Endothelial cell of umbilical vein (primary cell): ENCODE measurements around the gene NPHS1. TPM values are rescaled to one million over a fixed set of nuclear protein-coding genes. Genes with fewer than 3 reads are reported as not detected.

Experiments
- BruUV-seq: library from RNA; stranded (reverse); fragments of 400-500 nt; replicated peaks from 2 replicates; lab custom pipeline; 2021; lab: Mats Ljungman, UMichigan
- CTCF ChIA-PET: fragments of 300-600, 350-600 bp; sonication (Branson Sonifier 250); formaldehyde crosslinking; loops from one replicate; lab custom pipeline; 2021; ENCODE audit warnings: antibody characterized with exemption, inconsistent platforms; lab: Charles Lee
- POLR2A ChIA-PET: fragments of 300-600, 350-600 bp; sonication (Branson Sonifier 250); formaldehyde crosslinking; loops from one replicate; lab custom pipeline; 2021; ENCODE audit warnings: antibody characterized with exemption, inconsistent platforms; lab: Charles Lee
- DNase-seq: peaks from one replicate; pipeline ENCODE4 v3.0.0-alpha.2; 2011; ENCODE audit warnings: low read depth, low spot score
- FAIRE-seq: peaks from 2 replicates; lab custom pipeline; 2011; peaks lifted over from hg19 to GRCh38; lab: Jason Lieb, UNC
- H2AFZ ChIP-seq: 2 replicates; pipeline ENCODE4 v1.6.0; 2012; ENCODE audit warnings: low read depth, low read length, control low read depth, inconsistent platforms
- H3K27ac ChIP-seq: 2 replicates; pipeline ENCODE4 v1.5.1; 2011; ENCODE audit warnings: low read depth, mild to moderate bottlenecking, control low read depth, low read length, moderate library complexity; ENCODE audit not compliant: insufficient read depth
- H3K27me3 ChIP-seq, 2 experiments: 2 replicates each; pipeline versions ENCODE4 v1.6.0 to v1.6.1; 2011; ENCODE audit warnings: low read length in 2 of 2, mixed read lengths in 1 of 2; ENCODE audit not compliant: control insufficient read depth in 2 of 2, insufficient read depth in 2 of 2
- H3K36me3 ChIP-seq, 2 experiments: 2 replicates in 1 of 2; 3 replicates in 1 of 2; pipeline ENCODE4 v1.5.1; 2011; ENCODE audit warnings: low read length in 2 of 2, mild to moderate bottlenecking in 1 of 2, moderate library complexity in 1 of 2; ENCODE audit not compliant: control insufficient read depth in 2 of 2, insufficient read depth in 2 of 2; ENCODE audit errors: extremely low read depth in 1 of 2
- H3K4me1 ChIP-seq: 3 replicates; pipeline ENCODE4 v1.5.1; 2011; ENCODE audit warnings: mild to moderate bottlenecking, low read length; ENCODE audit not compliant: control insufficient read depth, insufficient read depth; ENCODE audit errors: extremely low read depth
- H3K4me2 ChIP-seq: 2 replicates; pipeline ENCODE4 v1.6.1; 2011; ENCODE audit warnings: low read length, control low read depth, mixed read lengths; ENCODE audit not compliant: insufficient read depth
- H3K4me3 ChIP-seq, 3 experiments: fragments of 200-600 bp in 1 of 3; sonication (generic), shearing (Covaris generic) in 1 of 3; replicated peaks in 1 of 3; 2 replicates each; pipeline ENCODE4 v1.5.1; 2011 to 2016; ENCODE audit warnings: control low read depth in 3 of 3, low read length in 3 of 3, mild to moderate bottlenecking in 2 of 3, inconsistent platforms in 1 of 3, low read depth in 1 of 3, moderate library complexity in 1 of 3; ENCODE audit not compliant: insufficient read depth in 1 of 3
- H3K79me2 ChIP-seq: 2 replicates; pipeline ENCODE4 v1.6.0; 2012; ENCODE audit warnings: low read length, inconsistent platforms; ENCODE audit not compliant: control insufficient read depth, insufficient read depth
- H3K9ac ChIP-seq: replicated peaks from 2 replicates; pipeline ENCODE3; 2011; ENCODE audit warnings: low read length, control low read depth; ENCODE audit not compliant: insufficient read depth; ENCODE audit errors: extremely low read depth
- H3K9me1 ChIP-seq: replicated peaks from 3 replicates; pipeline ENCODE4 v1.6.0; 2011; ENCODE audit warnings: mild to moderate bottlenecking, low read length; ENCODE audit not compliant: control insufficient read depth, insufficient read depth; ENCODE audit errors: extremely low read depth
- H3K9me3 ChIP-seq: replicated peaks from 2 replicates; pipeline ENCODE4 v1.5.1; 2012; ENCODE audit warnings: low read length, inconsistent platforms; ENCODE audit not compliant: control insufficient read depth, insufficient read depth
- H4K20me1 ChIP-seq: replicated peaks from 2 replicates; pipeline ENCODE3; 2011; ENCODE audit warnings: mild to moderate bottlenecking, low read length; ENCODE audit not compliant: control insufficient read depth, insufficient read depth; ENCODE audit errors: extremely low read depth
- CTCF ChIP-seq, 2 donors: IDR thresholded peaks; 1 replicate in 1 of 2; 2 replicates in 1 of 2; pipeline ENCODE4 v1.5.1; 2011; ENCODE audit warnings: low read length in 2 of 2, mild to moderate bottlenecking in 2 of 2, moderate library complexity in 2 of 2, control low read depth in 1 of 2, inconsistent platforms in 1 of 2, low read depth in 1 of 2; ENCODE audit not compliant: insufficient read depth in 1 of 2; ENCODE audit errors: extremely low read depth in 1 of 2
- EZH2 ChIP-seq: IDR thresholded peaks from 2 replicates; pipeline ENCODE4 v1.6.1; 2012; ENCODE audit warnings: borderline replicate concordance, low read depth, mild to moderate bottlenecking, moderate library complexity, low read length, inconsistent platforms; ENCODE audit not compliant: severe bottlenecking
- FOS ChIP-seq: IDR thresholded peaks from 2 replicates; pipeline ENCODE4 v1.6.1; 2011; ENCODE audit warnings: mild to moderate bottlenecking, low read length, moderate library complexity, borderline replicate concordance; ENCODE audit not compliant: insufficient read depth
- GATA2 ChIP-seq: IDR thresholded peaks from 2 replicates; pipeline ENCODE4 v1.7.0; 2011; ENCODE audit warnings: low read depth, mild to moderate bottlenecking, moderate library complexity, mixed read lengths, low read length; ENCODE audit not compliant: insufficient read length, insufficient read depth
- JUN ChIP-seq: IDR thresholded peaks from 2 replicates; pipeline ENCODE4 v1.6.1; 2011; ENCODE audit warnings: borderline replicate concordance, low read depth; ENCODE audit not compliant: insufficient read length, insufficient read depth
- MYC ChIP-seq: IDR thresholded peaks from one replicate; pipeline ENCODE4 v1.6.1; 2011; ENCODE audit warnings: mild to moderate bottlenecking, low read depth, low read length
- POLR2A ChIP-seq: IDR thresholded peaks from 2 replicates; pipeline ENCODE4 v1.6.1; 2012; ENCODE audit warnings: low read depth, mild to moderate bottlenecking, control low read depth, low read length
- POLR2AphosphoS5 ChIP-seq: IDR thresholded peaks from 2 replicates; pipeline ENCODE4 v1.6.1; 2012; ENCODE audit warnings: low read depth, mild to moderate bottlenecking, control low read depth, low read length, moderate library complexity; ENCODE audit not compliant: insufficient read depth
- dilution Hi-C: fragments of 300-500 bp; cut with MboI; formaldehyde crosslinking; loops from one replicate; pipeline ENCODE4 v1.15.0; 2019; ENCODE audit warnings: low sequenced_read_pairs; ENCODE audit not compliant: extremely low pct_ligation_motif_present
- intact Hi-C: fragments of 100-400 bp; cut with micrococcal nuclease; formaldehyde crosslinking; loops from one replicate; pipeline ENCODE4 v1.10.0; 2022
- polyA plus RNA-seq, 4 experiments: library from polyadenylated mRNA; depleted of rRNA in 3 of 4; stranded (reverse) in 3 of 4; unstranded in 1 of 4; fragments of >200 nt; gene quantifications; 2 replicates each; pipeline versions ENCODE4 v1.2.1 to v1.2.3, GENCODE V29; 2011 to 2012; ENCODE audit warnings: missing spikeins in 1 of 4
- total RNA-seq: library from RNA; stranded (reverse); gene quantifications from 2 replicates; pipeline ENCODE4 v1.2.3, GENCODE V29; 2021
- TF ChIP-seq, protein P1 (sequence below): IDR thresholded peaks from 2 replicates; pipeline ENCODE4 v1.6.1; 2011; ENCODE audit not compliant: insufficient read depth, insufficient read length

Gene NPHS1
- total and polyA plus RNA-seq, 2 donors (not counting 3 experiments of a cell fraction or from before 2014, with no cell fraction given) = not detected

- Histone ChIP-seq H3K36me3 (no peaks in the 10 kb centered on the region), H3K4me1 (no peaks in the 10 kb centered on the region), H3K9ac (no peak overlapping the region), H3K9me1 (no peaks in the 10 kb centered on the region), H3K9me3 (no peaks in the 10 kb centered on the region), H3K4me2 (no peak overlapping the region), H3K4me3 (no peak overlapping the region), H2AFZ (no peak overlapping the region), H4K20me1 (no peaks in the 10 kb centered on the region), H3K27ac (no peak overlapping the region), H3K79me2 (no peaks in the 10 kb centered on the region), H3K27me3 (no peaks in the 10 kb centered on the region)
- POLR2A ChIA-PET = no interaction called here
- no TSS peak for BruUV-seq
- DNase-seq (no peak), FAIRE-seq (no peak)
- TF ChIP-seq, protein P1, sequence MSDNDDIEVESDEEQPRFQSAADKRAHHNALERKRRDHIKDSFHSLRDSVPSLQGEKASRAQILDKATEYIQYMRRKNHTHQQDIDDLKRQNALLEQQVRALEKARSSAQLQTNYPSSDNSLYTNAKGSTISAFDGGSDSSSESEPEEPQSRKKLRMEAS = no peak
- no peak for TF ChIP-seq FOS
- TF ChIP-seq MYC = no peak
- no peak for TF ChIP-seq POLR2A
- no peak for TF ChIP-seq GATA2
- no peak for TF ChIP-seq POLR2AphosphoS5
- TF ChIP-seq JUN = no peak
- no peak for TF ChIP-seq EZH2
- TF ChIP-seq CTCF (IDR thresholded peaks at IDR 0.05; ENCODE audit: extremely low read depth in 1 of 2, insufficient read depth in 1 of 2, low read depth in 1 of 2, low read length in 2 of 2) = no peak
- CTCF ChIA-PET = interaction anchor here (1.4 kb wide), 1 partner anchor 8 kb away, joined by 4 read pairs; no protein-coding TSS in a partner anchor
- dilution Hi-C loops = no loop called here
- intact Hi-C loops = no loop called here
Measured at GRCh38 chr19:35816262-35816661, 36.0 kb downstream of the NPHS1 start.
